ENCODE data around the gene ETS1.

ETS1 gene

DNA sequence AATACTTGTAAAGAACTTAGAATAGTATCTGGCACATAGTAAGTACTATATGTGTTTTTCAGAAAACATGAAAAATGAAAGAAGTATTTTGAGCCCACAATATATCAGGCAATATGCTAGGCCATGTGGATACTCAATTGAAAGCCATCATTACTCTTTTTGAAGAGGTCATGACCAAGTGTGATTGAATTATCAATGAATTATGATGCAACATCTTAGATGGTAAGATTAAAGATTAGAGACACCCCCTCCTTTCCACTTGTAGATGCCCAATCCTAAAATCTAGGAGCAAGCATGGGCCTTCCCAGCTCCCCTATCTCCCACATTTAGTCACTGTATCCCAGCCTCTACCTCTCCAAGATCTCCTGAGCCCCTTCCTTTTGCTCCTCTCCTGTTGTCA is 154.4 kb downstream of the ETS1 start:
- no peak for DNase-seq (ENCODE audit: low spot score)

GRCh38 chr11:128431931-128432330 is 155.4 kb downstream of the ETS1 start:
- no peak for DNase-seq (ENCODE audit: low spot score)

DNA sequence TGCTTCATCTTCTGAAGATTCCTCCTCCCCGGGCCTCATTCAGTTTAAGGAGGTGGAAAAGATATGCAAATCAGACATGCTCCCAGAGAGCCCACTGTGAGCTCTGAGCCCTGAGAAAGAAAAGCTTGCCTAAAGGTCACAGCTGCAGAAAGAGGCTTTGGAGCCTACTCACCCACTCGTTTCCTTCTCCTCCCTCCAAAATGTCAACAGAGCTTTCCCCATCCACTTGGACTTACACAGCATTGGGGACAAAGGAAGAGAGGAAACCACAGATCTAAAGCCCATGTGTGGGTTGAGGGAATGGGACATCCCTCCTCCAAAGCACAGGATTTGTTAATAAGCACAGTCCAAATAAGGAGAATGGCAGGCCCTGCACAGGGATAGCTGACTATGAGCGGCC is 158.4 kb downstream of the ETS1 start:
- DNase-seq (ENCODE audit: low spot score) = no peak

DNA sequence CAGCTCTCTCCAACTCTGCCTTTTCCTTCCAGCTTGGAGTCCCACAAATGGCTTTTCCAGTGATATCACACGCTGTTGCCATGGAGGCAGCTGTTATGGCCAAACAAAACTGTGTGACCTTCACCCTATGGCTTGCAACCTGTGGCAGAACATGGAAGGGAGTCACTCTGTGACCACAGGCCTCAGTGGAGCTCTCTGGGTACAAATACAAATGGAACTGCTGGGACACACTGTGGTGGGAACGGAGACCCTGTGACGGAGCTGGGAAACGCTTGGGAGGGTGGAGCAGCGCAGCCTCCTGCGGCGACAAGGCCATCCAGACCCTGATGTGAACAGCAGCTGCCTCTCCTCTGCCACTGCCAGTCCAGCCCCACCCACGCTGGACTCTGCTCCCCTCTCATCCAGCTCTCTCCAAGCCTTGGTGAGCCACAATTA is 162.5 kb downstream of the ETS1 start:
- DNase-seq (ENCODE audit: low spot score) = no peak

DNA sequence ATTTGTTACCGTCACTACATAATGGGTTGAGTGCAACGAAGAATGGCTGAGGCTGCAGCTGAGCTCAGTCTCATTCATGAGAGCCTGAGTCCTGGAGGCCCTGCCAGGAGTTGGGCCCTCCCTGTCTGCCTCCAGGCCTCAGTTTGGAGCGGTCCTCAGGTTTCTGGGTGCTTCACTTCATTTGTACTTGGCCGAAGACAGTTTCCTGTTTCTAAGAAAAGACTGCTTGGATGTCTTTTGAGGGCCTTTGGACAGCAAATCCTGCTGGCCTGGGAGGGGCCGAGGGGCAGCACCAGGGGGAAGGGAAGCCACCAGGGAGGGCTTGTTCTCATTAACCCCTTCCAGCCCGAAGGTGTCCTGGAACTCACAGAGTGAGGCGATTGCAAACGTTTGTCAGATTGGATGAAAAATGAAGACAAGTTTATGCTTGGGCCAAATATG is 163.1 kb downstream of the ETS1 start:
- no peak for DNase-seq (ENCODE audit: low spot score)

- DNase-seq (ENCODE audit: low spot score) = peak; percentile 93
These were observed 164.6 kb downstream of the ETS1 start for GRCh38 chr11:128422576-128423370.

GRCh38 chr11:128421577-128422330 is 165.6 kb downstream of the ETS1 start:
- no peak for DNase-seq (ENCODE audit: low spot score)

DNA sequence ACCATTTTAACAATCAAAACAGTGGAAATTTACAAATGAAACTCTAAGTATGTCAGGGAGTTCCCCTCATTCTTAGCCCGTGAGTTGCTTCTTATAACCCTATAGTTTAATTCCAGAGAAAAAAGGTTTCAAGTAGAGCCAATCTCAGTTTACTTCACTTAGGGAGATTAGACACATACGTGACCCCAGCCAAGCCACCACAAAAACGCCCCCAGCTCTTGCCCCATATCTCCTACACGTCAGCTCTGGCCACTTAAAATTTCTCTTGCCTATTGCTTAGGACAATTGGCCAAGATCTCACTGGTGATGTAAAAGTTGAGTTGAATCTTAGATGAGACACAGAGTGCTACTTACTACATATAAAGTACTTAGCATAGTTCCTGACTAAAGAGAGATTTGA is 166.4 kb downstream of the ETS1 start:
- no peak for DNase-seq (ENCODE audit: low spot score)

- no peak for DNase-seq (ENCODE audit: low spot score)
These were observed 167.1 kb downstream of the ETS1 start for GRCh38 chr11:128420265-128420664.

DNA sequence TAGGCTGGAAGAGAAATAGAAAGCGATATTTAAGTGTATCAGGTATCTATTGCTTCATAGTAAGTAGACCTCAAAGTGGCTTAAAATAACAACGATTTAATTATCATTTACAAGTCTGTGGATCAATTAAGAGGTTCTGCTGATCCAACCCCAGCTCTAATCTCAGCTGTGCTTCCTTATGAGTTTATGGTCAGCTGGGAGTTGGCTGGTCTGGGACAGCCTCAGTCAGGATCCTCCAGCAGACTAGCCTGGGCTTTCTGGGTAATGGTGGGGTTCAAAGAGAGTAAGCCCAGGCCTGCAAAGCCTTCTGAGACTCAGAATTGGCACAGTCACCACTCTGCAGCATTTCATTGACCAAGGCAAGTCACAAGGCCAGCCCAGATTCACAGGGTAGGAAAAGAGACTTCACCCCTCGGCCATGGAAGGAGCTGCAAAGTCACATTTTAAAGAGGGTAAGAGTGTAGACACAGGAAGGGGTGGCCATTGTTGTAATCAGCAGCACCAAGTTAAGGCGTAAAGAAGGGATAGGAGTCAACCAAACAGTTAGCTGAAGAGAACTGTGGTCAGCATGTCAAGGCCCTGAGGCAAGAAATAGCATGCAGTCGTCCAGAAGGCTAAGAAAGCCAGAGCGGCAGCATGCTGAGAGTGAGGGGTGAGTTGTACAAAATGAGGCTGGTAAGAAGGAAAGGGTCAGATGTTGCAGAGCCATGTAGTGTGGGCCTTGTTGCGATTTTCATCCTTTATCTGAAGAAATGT is 168.2 kb downstream of the ETS1 start:
- DNase-seq (ENCODE audit: low spot score) = no peak

DNA sequence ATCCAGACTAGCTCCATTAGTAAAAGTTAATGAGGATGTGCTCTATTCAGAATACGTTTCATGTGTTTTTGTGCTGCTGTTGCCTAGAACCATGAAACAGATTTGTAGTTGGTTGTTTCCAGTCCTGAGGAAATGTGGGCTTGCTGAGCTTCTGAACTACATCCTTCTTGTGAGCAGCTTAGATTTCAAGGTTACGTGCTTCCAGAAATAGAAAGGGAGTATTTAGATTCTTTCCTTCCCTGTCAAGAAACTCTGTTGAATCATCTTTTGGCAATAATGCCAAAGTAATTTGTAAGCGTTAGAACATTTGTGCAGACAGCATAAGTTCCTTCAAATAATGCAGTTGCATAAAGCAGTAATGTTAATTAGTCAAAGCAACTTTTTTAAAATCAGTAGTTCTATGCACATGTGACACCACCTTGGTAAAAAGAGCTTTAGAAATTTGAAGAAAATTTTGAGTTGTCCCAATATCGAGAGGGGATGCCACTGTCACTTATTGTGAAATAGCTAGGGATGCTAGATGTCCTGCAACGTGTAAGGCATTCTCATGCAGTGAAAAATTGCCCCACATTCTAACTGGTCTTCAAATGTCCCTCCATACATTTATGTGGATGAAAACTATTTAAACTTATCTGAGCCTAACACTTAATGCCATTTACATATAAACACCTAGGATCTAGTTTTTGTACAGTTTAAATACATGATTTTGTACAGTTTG is 169.6 kb downstream of the ETS1 start:
- no peak for DNase-seq (ENCODE audit: low spot score)

DNA sequence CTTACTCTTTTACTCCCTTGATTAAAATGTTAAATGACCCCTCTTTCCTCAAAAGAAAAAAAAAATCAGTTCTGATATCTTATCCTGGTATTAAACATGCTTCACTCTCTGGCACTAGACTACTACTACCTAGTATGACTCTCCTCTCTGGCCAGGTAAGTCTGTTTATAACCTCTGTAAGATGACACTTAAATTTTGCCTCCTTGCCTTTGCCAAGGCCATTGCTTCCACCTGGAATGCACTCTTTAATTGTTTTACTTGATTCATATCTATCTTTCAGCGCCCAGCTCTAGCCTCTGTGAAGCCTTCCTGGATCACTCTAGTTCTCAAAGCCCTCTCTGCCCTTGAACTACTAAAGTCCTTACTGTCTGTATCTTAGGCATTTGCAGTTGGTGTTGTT is 170.4 kb downstream of the ETS1 start:
- DNase-seq (ENCODE audit: low spot score) = no peak

DNA sequence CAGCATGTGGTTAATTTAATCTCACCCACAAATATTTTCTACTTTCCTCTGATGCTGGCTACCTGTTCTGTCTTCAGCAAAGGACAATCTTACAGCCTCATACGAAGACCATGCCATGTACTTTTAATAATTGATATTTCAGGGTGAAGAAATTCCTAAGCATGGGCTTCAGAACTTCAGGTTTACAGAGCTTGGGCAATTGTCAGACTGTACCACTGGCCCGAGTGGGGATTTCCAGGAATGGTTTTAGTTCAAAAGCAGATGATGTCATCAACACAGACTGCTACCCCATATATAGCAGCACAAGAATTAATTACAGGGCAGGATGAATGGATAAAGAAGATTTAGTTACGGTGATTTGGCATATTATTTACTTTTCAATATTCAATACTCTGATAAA is 171.8 kb downstream of the ETS1 start:
- no peak for DNase-seq (ENCODE audit: low spot score)

DNA sequence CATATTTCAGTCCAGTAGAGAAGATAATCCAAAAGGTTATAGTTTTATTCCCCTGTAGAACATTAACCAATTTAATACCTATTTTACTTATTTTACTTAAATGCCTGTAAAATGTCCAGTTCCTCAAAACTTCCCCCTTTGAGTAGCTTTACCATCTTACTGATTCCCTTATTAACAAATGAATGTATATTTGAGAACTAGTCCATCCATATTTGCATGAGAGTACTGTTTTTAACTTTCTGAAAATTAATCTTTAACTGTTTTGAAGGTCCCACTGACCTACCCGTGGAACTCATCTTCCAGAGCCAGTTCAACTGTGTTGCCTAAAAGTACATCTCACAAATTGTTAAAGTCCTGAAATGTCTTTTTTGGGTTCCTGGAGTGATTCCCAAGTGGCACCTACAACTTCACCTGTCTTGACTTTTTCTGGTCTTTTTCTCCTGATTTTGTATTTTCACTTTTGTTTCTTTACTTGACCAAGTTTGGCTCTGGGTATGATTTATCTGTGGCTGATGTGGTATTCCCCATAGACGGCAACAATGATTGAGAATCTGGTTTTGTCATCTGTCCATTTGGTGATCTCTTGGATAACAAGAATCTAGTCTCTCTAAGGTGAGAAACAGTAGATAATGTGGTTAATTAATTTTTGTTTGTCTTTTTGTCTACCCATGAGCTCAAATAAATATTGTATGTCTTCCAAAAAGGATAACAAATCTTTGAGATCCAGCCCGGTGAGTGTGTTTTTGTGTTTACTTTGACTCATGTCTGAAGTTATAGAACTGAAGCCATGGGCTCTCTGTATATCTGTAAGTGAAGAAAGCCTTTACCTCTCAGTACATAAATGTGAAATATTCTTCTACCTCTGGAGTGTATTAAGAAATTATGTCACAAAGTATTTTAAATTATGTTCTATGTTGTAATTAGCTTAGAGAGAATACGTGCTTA is 174.2 kb downstream of the ETS1 start:
- DNase-seq (ENCODE audit: low spot score) = no peak

DNA sequence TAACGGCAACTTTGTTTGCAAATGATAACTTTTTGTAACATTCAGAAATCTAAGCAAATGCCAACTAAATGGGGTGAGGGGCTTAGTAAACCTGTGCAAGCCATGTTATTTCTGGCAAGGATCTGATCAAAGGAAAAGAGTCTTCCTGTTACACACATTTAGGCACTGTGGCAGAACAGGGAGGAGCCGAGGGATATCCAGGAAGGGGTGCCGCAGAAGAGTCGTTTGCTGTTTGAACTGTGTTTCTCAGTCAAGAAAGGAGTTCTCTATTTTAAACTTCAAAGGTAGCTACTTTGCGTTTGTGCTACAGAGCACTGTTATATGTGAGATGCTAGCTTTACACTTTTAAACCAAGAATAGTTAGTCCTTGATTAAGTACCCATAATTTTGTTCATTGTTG is 175.5 kb downstream of the ETS1 start:
- no peak for DNase-seq (ENCODE audit: low spot score)

- no peak for DNase-seq (ENCODE audit: low spot score)
These were observed 176.2 kb downstream of the ETS1 start for GRCh38 chr11:128411150-128411549.

DNA sequence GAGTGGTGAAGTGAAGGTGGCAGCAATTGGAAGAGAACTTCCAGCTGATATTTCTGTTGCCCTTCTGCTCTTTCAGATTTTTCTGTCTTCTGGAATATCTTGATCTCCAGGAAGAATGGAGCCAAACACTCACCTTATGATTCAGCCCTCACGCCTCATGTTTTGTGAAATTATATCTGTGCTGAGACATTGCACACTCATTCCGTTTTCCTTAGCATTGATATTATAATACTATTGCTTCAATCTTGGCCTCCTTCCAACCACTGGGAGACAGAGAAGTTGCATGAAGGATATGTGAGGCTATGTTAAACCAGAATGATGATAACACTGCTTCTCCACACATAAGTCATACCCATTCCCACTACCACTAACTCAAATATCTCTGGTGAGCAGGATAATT is 177.9 kb downstream of the ETS1 start:
- no peak for DNase-seq (ENCODE audit: low spot score)
